Measurements from ENCODE around the gene CAT.

CAT gene

GRCh38 chr11:34458525-34458924, 19.8 kb downstream of the CAT start:
- Histone ChIP-seq H3K36me3 (ENCODE audit: control insufficient read depth, low read length) (peaks cover 3% of the 10 kb centered on the region; the same call in 1 of the 2 replicates), H3K4me3 (ENCODE audit: low read length) (no peak overlapping the region), H3K27me3 (ENCODE audit: control insufficient read depth, low read length) (no peaks in the 10 kb centered on the region), H4K20me1 (ENCODE audit: control insufficient read depth, insufficient read depth, low read depth, low read length) (no peaks in the 10 kb centered on the region), H3K79me2 (ENCODE audit: control insufficient read depth, low read length) (no peaks in the 10 kb centered on the region), H3K27ac (ENCODE audit: low read depth, low read length) (no peak overlapping the region), H3F3A (ENCODE audit: control insufficient read depth, insufficient read depth) (no peaks in the 10 kb centered on the region), H3K4me1 (ENCODE audit: control insufficient read depth, low read length) (no peaks in the 10 kb centered on the region), H3K9me2 (replicated peaks; ENCODE audit: control insufficient read depth, low read length) (no peaks in the 10 kb centered on the region), H3K4me2 (ENCODE audit: low read length) (no peak overlapping the region), H3K9me3 (ENCODE audit: control insufficient read depth, insufficient read depth, low read length) (no peaks in the 10 kb centered on the region)
- no peak for TF ChIP-seq CTCF (IDR thresholded peaks at IDR 0.05; ENCODE audit: low read depth, low read length, poor library complexity, severe bottlenecking)
- no peak for TF ChIP-seq EZH2phosphoT487 (IDR thresholded peaks at IDR 0.05; ENCODE audit: borderline replicate concordance, low read length)

- Histone ChIP-seq H3F3A (ENCODE audit: control insufficient read depth, insufficient read depth) (no peaks in the 10 kb centered on the region), H3K36me3 (ENCODE audit: control insufficient read depth, low read length) (peaks cover 3% of the 10 kb centered on the region; the same call in 1 of the 2 replicates), H3K4me2 (ENCODE audit: low read length) (no peak overlapping the region), H3K27me3 (ENCODE audit: control insufficient read depth, low read length) (no peaks in the 10 kb centered on the region), H3K4me1 (ENCODE audit: control insufficient read depth, low read length) (no peaks in the 10 kb centered on the region), H4K20me1 (ENCODE audit: control insufficient read depth, insufficient read depth, low read depth, low read length) (no peaks in the 10 kb centered on the region), H3K4me3 (ENCODE audit: low read length) (no peak overlapping the region), H3K27ac (ENCODE audit: low read depth, low read length) (no peak overlapping the region), H3K79me2 (ENCODE audit: control insufficient read depth, low read length) (no peaks in the 10 kb centered on the region), H3K9me2 (replicated peaks; ENCODE audit: control insufficient read depth, low read length) (no peaks in the 10 kb centered on the region), H3K9me3 (ENCODE audit: control insufficient read depth, insufficient read depth, low read length) (no peaks in the 10 kb centered on the region)
- TF ChIP-seq EZH2phosphoT487 (IDR thresholded peaks at IDR 0.05; ENCODE audit: borderline replicate concordance, low read length): no peak
- no peak for TF ChIP-seq CTCF (IDR thresholded peaks at IDR 0.05; ENCODE audit: low read depth, low read length, poor library complexity, severe bottlenecking)
These were observed 20.9 kb downstream of the CAT start for GRCh38 chr11:34459507-34460162.

- H3K4me2 ChIP-seq (ENCODE audit: low read length): no peak overlapping the region
- H3K36me3 ChIP-seq (ENCODE audit: control insufficient read depth, low read length): peaks cover 3% of the 10 kb centered on the region; the same call in 1 of the 2 replicates
- H3F3A ChIP-seq (ENCODE audit: control insufficient read depth, insufficient read depth): no peaks in the 10 kb centered on the region
- no peaks in the 10 kb centered on the region for H3K4me1 ChIP-seq (ENCODE audit: control insufficient read depth, low read length)
- no peaks in the 10 kb centered on the region for H4K20me1 ChIP-seq (ENCODE audit: control insufficient read depth, insufficient read depth, low read depth, low read length)
- H3K79me2 ChIP-seq (ENCODE audit: control insufficient read depth, low read length): no peaks in the 10 kb centered on the region
- no peak overlapping the region for H3K27ac ChIP-seq (ENCODE audit: low read depth, low read length)
- no peak for TF ChIP-seq CTCF (IDR thresholded peaks at IDR 0.05; ENCODE audit: low read depth, low read length, poor library complexity, severe bottlenecking)
- TF ChIP-seq EZH2phosphoT487 (IDR thresholded peaks at IDR 0.05; ENCODE audit: borderline replicate concordance, low read length): no peak
- no peaks in the 10 kb centered on the region for H3K9me2 ChIP-seq (replicated peaks; ENCODE audit: control insufficient read depth, low read length)
- H3K27me3 ChIP-seq (ENCODE audit: control insufficient read depth, low read length): no peaks in the 10 kb centered on the region
- H3K9me3 ChIP-seq (ENCODE audit: control insufficient read depth, insufficient read depth, low read length): no peaks in the 10 kb centered on the region
- H3K4me3 ChIP-seq (ENCODE audit: low read length): no peak overlapping the region
These were observed 21.5 kb downstream of the CAT start for GRCh38 chr11:34460278-34460677.
